Renal cortex interstitium (tissue), 3 donors: Measurements from ENCODE around the gene AMY1C. TPM values are rescaled to one million over a fixed set of nuclear protein-coding genes. Genes with fewer than 3 reads are reported as not detected.

Source experiments
- polyA plus RNA-seq, 3 donors: library from polyadenylated mRNA; unstranded; fragments of 120-200 nt; gene quantifications; one replicate each; pipeline ENCODE4 v1.2.1, GENCODE V29; 2013; ENCODE audit not compliant: insufficient read length in 3 of 3

The AMY1C gene
- polyA plus RNA-seq, 3 donors: not detected

Other genes with a start within 250 kb of the AMY1C start
- 100 to 1,000 TPM in 1 of 3 donors, 10 to 100 TPM in 2; 40.0 to 110 (median 47.5) TPM for gene RNPC3, start 224.2 kb upstream of the AMY1C start, polyA plus RNA-seq
- gene AMY2B, start 178.3 kb upstream of the AMY1C start, polyA plus RNA-seq: 10 to 100 TPM; 23.3 to 66.4 (median 32.7) TPM
- gene AMY2A, start 132.5 kb upstream of the AMY1C start, polyA plus RNA-seq: under 1 TPM in 2 of 3 donors, not detected in 1; 0.21 to 0.30 TPM
- gene AMY1A, start 94.1 kb upstream of the AMY1C start, polyA plus RNA-seq: not detected
- gene AMY1B, start 53.7 kb upstream of the AMY1C start, polyA plus RNA-seq: not detected